PC-3 (cell line): ENCODE results near the gene TOMM22. TPM values are rescaled to one million over a fixed set of nuclear protein-coding genes. Genes with fewer than 3 reads are reported as not detected.
"Not testable (repeated sequence)": the region's sequence is repeated elsewhere in the genome, so short reads cannot be mapped to it uniquely, and the experiment has no call there.

Experiments
- ATAC-seq: fragments of 200-7000 bp; cut with Tn5 transposase; 2 replicates; pipeline ENCODE4 v1.9.1; 2020; ENCODE audit warnings: mild to moderate bottlenecking, moderate library complexity
- BruUV-seq: library from RNA; stranded (reverse); fragments of 400-500 nt; replicated peaks from 2 replicates; lab custom pipeline; 2021; lab: Mats Ljungman, UMichigan
- CTCF ChIA-PET: fragments of 300-600 bp; sonication (Branson Sonifier 250); formaldehyde crosslinking; loops from one replicate; lab custom pipeline; 2022; ENCODE audit warnings: antibody characterized with exemption; lab: Charles Lee
- POLR2A ChIA-PET: fragments of 300-600 bp; sonication (Branson Sonifier 250); formaldehyde crosslinking; loops from one replicate; lab custom pipeline; 2022; ENCODE audit warnings: antibody characterized with exemption; ENCODE audit not compliant: unreplicated experiment; lab: Charles Lee
- DNase-seq: peaks from one replicate; pipeline ENCODE4 v3.0.0-alpha.2; 2015
- H2AFZ ChIP-seq: fragments of 300-600 bp; sonication (generic); 2 replicates; pipeline ENCODE4 v1.6.0; 2016; ENCODE audit warnings: antibody characterized with exemption, low read length
- H3F3A ChIP-seq: fragments of 300-600 bp; sonication (generic); one replicate; pipeline ENCODE4 v1.6.0; 2017; ENCODE audit warnings: antibody characterized with exemption, low read length, control low read depth, mild to moderate bottlenecking; ENCODE audit not compliant: unreplicated experiment
- H3K27ac ChIP-seq: fragments of 300-600 bp; sonication (generic); 2 replicates; pipeline ENCODE4 v1.5.1; 2016; ENCODE audit warnings: mild to moderate bottlenecking, low read length
- H3K27me3 ChIP-seq: fragments of 300-600 bp; sonication (generic); 2 replicates; pipeline ENCODE4 v1.6.1; 2016; ENCODE audit warnings: low read length, mixed read lengths
- H3K36me3 ChIP-seq: fragments of 300-600 bp; sonication (generic); 2 replicates; pipeline ENCODE4 v1.6.1; 2016; ENCODE audit warnings: low read depth, mixed run types, low read length, mixed read lengths
- H3K4me1 ChIP-seq: fragments of 300-600 bp; sonication (generic); 2 replicates; pipeline ENCODE4 v1.5.1; 2016; ENCODE audit warnings: low read length; ENCODE audit not compliant: insufficient read depth
- H3K4me2 ChIP-seq: fragments of 300-600 bp; sonication (generic); 2 replicates; pipeline ENCODE4 v1.6.0; 2016; ENCODE audit warnings: low read length
- H3K4me3 ChIP-seq: fragments of 300-600 bp; sonication (generic); 2 replicates; pipeline ENCODE4 v1.5.1; 2016; ENCODE audit warnings: mild to moderate bottlenecking, low read length, mixed read lengths
- H3K79me2 ChIP-seq: fragments of 300-600 bp; sonication (generic); 2 replicates; pipeline ENCODE4 v1.6.1; 2017; ENCODE audit warnings: low read length, mixed read lengths
- H3K9ac ChIP-seq: fragments of 300-600 bp; sonication (generic); 2 replicates; pipeline ENCODE4 v1.6.0; 2016; ENCODE audit warnings: mild to moderate bottlenecking, low read length
- H3K9me2 ChIP-seq: fragments of 300-600 bp; sonication (generic); replicated peaks from 2 replicates; pipeline ENCODE4 v1.6.1; 2016; ENCODE audit warnings: mixed run types, low read length, mixed read lengths
- H3K9me3 ChIP-seq: fragments of 300-600 bp; sonication (generic); 2 replicates; pipeline ENCODE4 v1.6.1; 2016; ENCODE audit warnings: low read length, mixed read lengths
- H4K20me1 ChIP-seq: fragments of 300-600 bp; sonication (generic); 2 replicates; pipeline ENCODE4 v1.6.1; 2016; ENCODE audit warnings: low read length, mixed read lengths
- EZH2 ChIP-seq: fragments of 300-600 bp; sonication (generic); IDR thresholded peaks from one replicate; pipeline ENCODE4 v1.6.1; 2017; ENCODE audit warnings: antibody characterized with exemption, mild to moderate bottlenecking, low read length; ENCODE audit not compliant: unreplicated experiment
- EZH2phosphoT487 ChIP-seq: fragments of 300-600 bp; sonication (generic); IDR thresholded peaks from 2 replicates; pipeline ENCODE4 v1.6.1; 2018; ENCODE audit warnings: mild to moderate bottlenecking, antibody characterized with exemption, low read length, borderline replicate concordance
- intact Hi-C: fragments of 100-400 bp; cut with micrococcal nuclease; formaldehyde crosslinking; loops from 2 replicates; pipeline ENCODE4 v1.9.0; 2023
- total RNA-seq: library from RNA; depleted of rRNA; stranded (reverse); fragments of >200 nt; gene quantifications from 2 replicates; pipeline ENCODE4 v1.2.3, GENCODE V29; 2014
- TF ChIP-seq, protein P1 (sequence below): fragments of 300-600 bp; sonication (generic); conservative IDR thresholded peaks from 2 replicates; pipeline ENCODE4 v1.5.1; 2017; ENCODE audit warnings: antibody characterized with exemption, low read depth, mild to moderate bottlenecking, low read length

The TOMM22 gene
- total RNA-seq, 1 experiment from 2014 or later, result 82.3 TPM

DNA sequence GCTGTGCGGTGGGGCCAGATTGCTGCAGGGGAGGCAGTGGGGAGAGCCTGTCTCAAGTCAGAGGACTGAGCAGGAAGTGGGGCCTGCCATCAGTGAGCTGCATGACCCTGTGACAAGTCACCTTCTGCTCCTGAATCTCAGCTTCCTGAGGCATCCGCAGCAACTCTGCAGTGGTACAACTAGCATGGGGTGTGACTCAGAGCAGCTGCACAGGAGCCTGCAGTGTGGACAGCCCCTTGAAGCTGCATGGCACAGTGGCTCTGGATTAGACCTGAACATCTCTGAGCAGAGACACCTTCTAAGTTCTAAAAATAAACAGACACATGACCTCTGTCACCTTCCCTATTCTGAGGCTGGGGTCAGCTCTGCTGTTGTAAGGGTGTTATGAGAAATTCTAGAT, 43.5 kb upstream of the TOMM22 start:
- ChIA-PET POLR2A (no interaction called here), CTCF (no interaction called here)
- Histone ChIP-seq H4K20me1 (no peaks in the 10 kb centered on the region), H3K9me3 (no peaks in the 10 kb centered on the region), H3K4me1 (no peaks in the 10 kb centered on the region), H3K9ac (no peak overlapping the region), H3K79me2 (no peaks in the 10 kb centered on the region), H3K36me3 (no peaks in the 10 kb centered on the region), H3K9me2 (no peaks in the 10 kb centered on the region), H3F3A (no peaks in the 10 kb centered on the region), H3K27me3 (no peaks in the 10 kb centered on the region), H3K27ac (no peak overlapping the region), H3K4me3 (no peak overlapping the region), H3K4me2 (no peak overlapping the region), H2AFZ (no peak overlapping the region)
- BruUV-seq, result no TSS peak
- ATAC-seq, result no peak
- TF ChIP-seq EZH2, result no peak
- TF ChIP-seq EZH2phosphoT487, result no peak
- TF ChIP-seq, protein P1, sequence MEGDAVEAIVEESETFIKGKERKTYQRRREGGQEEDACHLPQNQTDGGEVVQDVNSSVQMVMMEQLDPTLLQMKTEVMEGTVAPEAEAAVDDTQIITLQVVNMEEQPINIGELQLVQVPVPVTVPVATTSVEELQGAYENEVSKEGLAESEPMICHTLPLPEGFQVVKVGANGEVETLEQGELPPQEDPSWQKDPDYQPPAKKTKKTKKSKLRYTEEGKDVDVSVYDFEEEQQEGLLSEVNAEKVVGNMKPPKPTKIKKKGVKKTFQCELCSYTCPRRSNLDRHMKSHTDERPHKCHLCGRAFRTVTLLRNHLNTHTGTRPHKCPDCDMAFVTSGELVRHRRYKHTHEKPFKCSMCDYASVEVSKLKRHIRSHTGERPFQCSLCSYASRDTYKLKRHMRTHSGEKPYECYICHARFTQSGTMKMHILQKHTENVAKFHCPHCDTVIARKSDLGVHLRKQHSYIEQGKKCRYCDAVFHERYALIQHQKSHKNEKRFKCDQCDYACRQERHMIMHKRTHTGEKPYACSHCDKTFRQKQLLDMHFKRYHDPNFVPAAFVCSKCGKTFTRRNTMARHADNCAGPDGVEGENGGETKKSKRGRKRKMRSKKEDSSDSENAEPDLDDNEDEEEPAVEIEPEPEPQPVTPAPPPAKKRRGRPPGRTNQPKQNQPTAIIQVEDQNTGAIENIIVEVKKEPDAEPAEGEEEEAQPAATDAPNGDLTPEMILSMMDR, result no peak
- DNase-seq, result no peak
- intact Hi-C loops, result no loop called here

DNA sequence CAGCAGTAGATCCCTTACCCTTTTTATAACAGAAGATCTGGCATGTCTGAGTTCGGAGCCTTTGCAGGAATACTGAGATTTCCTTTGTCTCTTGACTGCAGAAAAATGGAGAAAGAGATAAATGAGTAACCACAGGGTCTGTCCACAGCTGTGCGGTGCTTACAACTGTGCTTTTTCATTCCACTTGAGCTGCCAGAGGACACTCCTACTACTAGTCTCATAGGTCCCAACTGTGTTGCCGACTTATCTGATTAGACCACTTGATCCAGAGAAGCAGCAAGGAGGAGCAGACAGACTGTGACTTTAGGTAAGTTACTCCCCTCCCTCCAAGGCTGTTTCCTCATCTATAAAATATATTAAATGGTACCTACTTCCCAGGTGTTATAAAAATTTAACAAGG, 43.0 kb upstream of the TOMM22 start:
- Histone ChIP-seq H3K4me1 (no peaks in the 10 kb centered on the region), H4K20me1 (no peaks in the 10 kb centered on the region), H3F3A (no peaks in the 10 kb centered on the region), H3K79me2 (no peaks in the 10 kb centered on the region), H3K27me3 (no peaks in the 10 kb centered on the region), H2AFZ (no peak overlapping the region), H3K9me2 (no peaks in the 10 kb centered on the region), H3K27ac (no peak overlapping the region), H3K4me3 (no peak overlapping the region), H3K9me3 (no peaks in the 10 kb centered on the region), H3K9ac (no peak overlapping the region), H3K4me2 (no peak overlapping the region), H3K36me3 (no peaks in the 10 kb centered on the region)
- no TSS peak for BruUV-seq
- ChIA-PET POLR2A (no interaction called here), CTCF (no interaction called here)
- TF ChIP-seq EZH2phosphoT487 (no peak), EZH2 (no peak)
- TF ChIP-seq, protein P1, result no peak
- ATAC-seq (no peak), DNase-seq (no peak)
- intact Hi-C loops, result no loop called here

DNA sequence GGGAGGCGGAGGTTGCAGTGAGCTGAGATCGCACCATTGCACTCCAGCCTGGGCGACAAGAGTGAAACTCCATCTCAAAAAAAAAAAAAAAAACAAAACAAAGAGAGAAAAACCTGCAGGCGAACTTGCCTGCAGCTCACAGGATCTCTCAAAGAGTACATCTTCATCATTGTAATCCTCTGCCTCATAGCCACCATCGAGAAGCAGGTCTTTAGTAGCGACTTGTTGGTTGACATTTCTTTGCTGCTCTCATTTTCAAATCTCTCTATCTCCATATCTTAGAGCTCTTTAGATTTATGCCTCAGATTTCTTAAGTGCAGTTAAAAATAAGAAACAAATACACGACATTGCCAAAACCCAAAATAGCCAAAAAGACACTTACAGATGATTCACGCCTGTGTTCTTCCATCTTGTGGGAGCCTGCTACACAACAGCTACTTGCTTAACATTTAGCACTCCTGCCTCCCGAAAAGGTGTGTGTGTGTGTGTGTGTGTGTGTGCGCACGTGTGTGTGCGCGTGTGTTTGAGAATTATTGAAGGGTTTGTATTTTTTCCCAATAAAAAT, 40.2 kb upstream of the TOMM22 start:
- H3K79me2 ChIP-seq, result no peaks in the 10 kb centered on the region
- no peaks in the 10 kb centered on the region for H3K36me3 ChIP-seq
- ChIA-PET CTCF (no interaction called here), POLR2A (no interaction called here)
- H2AFZ ChIP-seq, result no peak overlapping the region
- no peaks in the 10 kb centered on the region for H3K4me1 ChIP-seq
- H3K9me3 ChIP-seq, result no peaks in the 10 kb centered on the region
- H3K4me3 ChIP-seq, result no peak overlapping the region
- H3F3A ChIP-seq, result no peaks in the 10 kb centered on the region
- ATAC-seq (no peak), DNase-seq (no peak)
- TF ChIP-seq EZH2, result no peak
- no peak for TF ChIP-seq EZH2phosphoT487
- TF ChIP-seq, protein P1, result no peak
- no peaks in the 10 kb centered on the region for H3K9me2 ChIP-seq
- no peak overlapping the region for H3K27ac ChIP-seq
- intact Hi-C loops, result no loop called here
- BruUV-seq, result no TSS peak
- no peak overlapping the region for H3K9ac ChIP-seq
- H4K20me1 ChIP-seq, result no peaks in the 10 kb centered on the region
- H3K27me3 ChIP-seq, result no peaks in the 10 kb centered on the region
- H3K4me2 ChIP-seq, result no peak overlapping the region

DNA sequence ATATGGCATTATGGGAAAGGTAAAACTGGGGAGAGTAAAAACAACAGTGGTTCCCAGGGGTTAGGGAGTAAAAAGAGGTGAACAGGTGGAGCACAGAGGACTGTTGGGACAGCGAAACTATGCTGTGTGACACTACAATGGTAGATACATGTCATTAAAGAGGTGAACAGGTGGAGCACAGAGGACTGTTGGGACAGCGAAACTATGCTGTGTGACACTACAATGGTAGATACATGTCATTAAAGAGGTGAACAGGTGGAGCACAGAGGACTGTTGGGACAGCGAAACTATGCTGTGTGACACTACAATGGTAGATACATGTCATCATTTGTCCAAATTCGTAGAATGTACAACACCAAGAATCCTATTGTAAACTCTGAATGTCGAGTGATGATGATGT, 37.5 kb upstream of the TOMM22 start:
- H3K27ac ChIP-seq, H4K20me1 ChIP-seq, H3K9me3 ChIP-seq, H3K4me2 ChIP-seq, H3K79me2 ChIP-seq, intact Hi-C loops, H3K27me3 ChIP-seq, POLR2A ChIA-PET, CTCF ChIA-PET, BruUV-seq, H3K9me2 ChIP-seq, H3K4me1 ChIP-seq, H3F3A ChIP-seq, H3K4me3 ChIP-seq, H2AFZ ChIP-seq, ATAC-seq, H3K9ac ChIP-seq, H3K36me3 ChIP-seq, DNase-seq: not testable (repeated sequence)
